GM12891 (cell line): ENCODE results near the gene CD200R1.

Experiments used
- POLR2AphosphoS5 ChIP-seq: IDR thresholded peaks from 2 replicates; pipeline ENCODE4 v1.6.1; 2011; ENCODE audit warnings: low read depth, low read length, control low read depth
- TAF1 ChIP-seq: IDR thresholded peaks from 2 replicates; pipeline ENCODE4 v1.6.1; 2011; ENCODE audit warnings: low read depth, low read length, control low read depth

GRCh38 chr3:112976953-112977352, 2.0 kb upstream of the CD200R1 start:
- TF ChIP-seq TAF1 (no peak), POLR2AphosphoS5 (no peak)
